ENCODE results near the gene TRIM46. TPM values are rescaled to one million over a fixed set of nuclear protein-coding genes. Genes with fewer than 3 reads are reported as not detected.

Gene TRIM46
- total RNA-seq, 1 donor from 2014 or later: 20.1 TPM

- intact Hi-C loops (cut with micrococcal nuclease): loop anchor here (5.0 kb wide), 4 partner anchors 168 to 613 kb away; partner anchors contain the start of genes CKS1B, SHC1, UBE2Q1 and ZBTB7B
These were observed 3.4 kb upstream of the TRIM46 start for GRCh38 chr1:155170101-155170785.

GRCh38 chr1:155170806-155171205 is 2.8 kb upstream of the TRIM46 start:
- intact Hi-C loops (cut with micrococcal nuclease): loop anchor here (5.0 kb wide), 4 partner anchors 169 to 614 kb away; partner anchors contain the start of genes CKS1B, SHC1, UBE2Q1 and ZBTB7B

- intact Hi-C loops (cut with micrococcal nuclease): loop anchor here (1.0 to 5.0 kb wide), 6 partner anchors 32 to 615 kb away; partner anchors contain the start of genes CKS1B, DPM3, SHC1 and UBE2Q1
These were observed 1.6 kb upstream of the TRIM46 start for GRCh38 chr1:155171836-155172731.

GRCh38 chr1:155172732-155173477 is 744 bp upstream of the TRIM46 start, which contains the start of gene KRTCAP2:
KRTCAP2 (minus strand) TSS chr1:155173304; CDS start chr1:155173224, 80 bp downstream.
- intact Hi-C loops (cut with micrococcal nuclease): loop anchor here (1.0 to 5.0 kb wide), 6 partner anchors 33 to 616 kb away; partner anchors contain the start of genes CKS1B, DPM3, SHC1 and UBE2Q1

GRCh38 chr1:155174324-155175280 is 953 bp downstream of the TRIM46 start:
- intact Hi-C loops (cut with micrococcal nuclease): loop anchor here (5.0 kb wide), 4 partner anchors 172 to 617 kb away; partner anchors contain the start of genes CKS1B, SHC1, UBE2Q1 and ZBTB7B

- intact Hi-C loops (cut with micrococcal nuclease): no loop called here
These were observed 1.8 kb downstream of the TRIM46 start for GRCh38 chr1:155175281-155175926.

GRCh38 chr1:155175927-155176371 is 2.3 kb downstream of the TRIM46 start:
- intact Hi-C loops (cut with micrococcal nuclease): loop anchor here (1.0 to 2.0 kb wide), 6 partner anchors 17 to 416 kb away; partner anchors contain the start of gene THBS3

GRCh38 chr1:155176544-155177071 is 3.0 kb downstream of the TRIM46 start:
- intact Hi-C loops (cut with micrococcal nuclease): loop anchor here (1.0 to 2.0 kb wide), 6 partner anchors 17 to 416 kb away; partner anchors contain the start of gene THBS3

GRCh38 chr1:155177192-155177917 is 3.7 kb downstream of the TRIM46 start:
- intact Hi-C loops (cut with micrococcal nuclease): loop anchor here (2.0 kb wide), 1 partner anchor 145 kb away; no protein-coding TSS in a partner anchor

GRCh38 chr1:155177918-155178281 is 4.3 kb downstream of the TRIM46 start:
- intact Hi-C loops (cut with micrococcal nuclease): loop anchor here (2.0 kb wide), 1 partner anchor 145 kb away; no protein-coding TSS in a partner anchor

- intact Hi-C loops (cut with micrococcal nuclease): no loop called here
These were observed 4.9 kb downstream of the TRIM46 start for GRCh38 chr1:155178441-155179111.

GRCh38 chr1:155179112-155180031 is 5.7 kb downstream of the TRIM46 start:
- intact Hi-C loops (cut with micrococcal nuclease): no loop called here

GRCh38 chr1:155181371-155182051 is 7.9 kb downstream of the TRIM46 start:
- intact Hi-C loops (cut with micrococcal nuclease): no loop called here

GRCh38 chr1:155182052-155182550 is 8.5 kb downstream of the TRIM46 start:
- intact Hi-C loops (cut with micrococcal nuclease): no loop called here

- intact Hi-C loops (cut with micrococcal nuclease): no loop called here
These were observed 10.1 kb downstream of the TRIM46 start for GRCh38 chr1:155183775-155184221.
